ENCODE data around the gene VSTM1.

VSTM1 gene

GRCh38 chr19:54035215-54036178 lies 28.2 kb downstream of the VSTM1 start:
- no peak for FAIRE-seq
- TF ChIP-seq POLR2AphosphoS5 (IDR thresholded peaks at IDR 0.05; ENCODE audit: low read depth, low read length): no peak
- TF ChIP-seq PAX5 (IDR thresholded peaks at IDR 0.05; ENCODE audit: insufficient read depth, low read length, severe bottlenecking): no peak
- TF ChIP-seq POU2F2 (IDR thresholded peaks at IDR 0.05; ENCODE audit: low read depth, low read length): no peak

GRCh38 chr19:54030895-54031586 lies 32.7 kb downstream of the VSTM1 start:
- no peak for FAIRE-seq
- no peak for DNase-seq (ENCODE audit: insufficient read length, low spot score)
- TF ChIP-seq POLR2A (IDR thresholded peaks at IDR 0.05; ENCODE audit: low read depth, low read length) (no peak), POU2F2 (IDR thresholded peaks at IDR 0.05; ENCODE audit: low read depth, low read length) (no peak), PAX5 (IDR thresholded peaks at IDR 0.05; ENCODE audit: insufficient read depth, low read length, severe bottlenecking) (no peak), POLR2AphosphoS5 (IDR thresholded peaks at IDR 0.05; ENCODE audit: low read depth, low read length) (no peak), TAF1 (IDR thresholded peaks at IDR 0.05; ENCODE audit: low read depth, low read length) (no peak), SPI1 (IDR thresholded peaks at IDR 0.05; ENCODE audit: low read depth, low read length) (no peak)

More at GRCh38 chr19:54035215-54036178, 28.2 kb downstream of the VSTM1 start:
- no peak for DNase-seq (ENCODE audit: insufficient read length, low spot score)

- no peak for TF ChIP-seq POLR2A (IDR thresholded peaks at IDR 0.05; ENCODE audit: low read depth, low read length)
- TF ChIP-seq SPI1 (IDR thresholded peaks at IDR 0.05; ENCODE audit: low read depth, low read length): no peak
- TF ChIP-seq POU2F2 (IDR thresholded peaks at IDR 0.05; ENCODE audit: low read depth, low read length): no peak
- no peak for TF ChIP-seq TAF1 (IDR thresholded peaks at IDR 0.05; ENCODE audit: low read depth, low read length)
- no peak for TF ChIP-seq PAX5 (IDR thresholded peaks at IDR 0.05; ENCODE audit: insufficient read depth, low read length, severe bottlenecking)
- no peak for TF ChIP-seq POLR2AphosphoS5 (IDR thresholded peaks at IDR 0.05; ENCODE audit: low read depth, low read length)
- no peak for DNase-seq (ENCODE audit: insufficient read length, low spot score)
Observed at GRCh38 chr19:54029930-54030490, 33.7 kb downstream of the VSTM1 start.

GRCh38 chr19:54029301-54029700 lies 34.4 kb downstream of the VSTM1 start:
- DNase-seq (ENCODE audit: insufficient read length, low spot score) (no peak), FAIRE-seq (no peak)
- TF ChIP-seq SPI1 (IDR thresholded peaks at IDR 0.05; ENCODE audit: low read depth, low read length) (no peak), POU2F2 (IDR thresholded peaks at IDR 0.05; ENCODE audit: low read depth, low read length) (no peak), POLR2A (IDR thresholded peaks at IDR 0.05; ENCODE audit: low read depth, low read length) (no peak), PAX5 (IDR thresholded peaks at IDR 0.05; ENCODE audit: insufficient read depth, low read length, severe bottlenecking) (no peak), TAF1 (IDR thresholded peaks at IDR 0.05; ENCODE audit: low read depth, low read length) (no peak), POLR2AphosphoS5 (IDR thresholded peaks at IDR 0.05; ENCODE audit: low read depth, low read length) (no peak)

More at GRCh38 chr19:54029930-54030490, 33.7 kb downstream of the VSTM1 start:
- FAIRE-seq: no peak

GRCh38 chr19:54026656-54027055 lies 37.0 kb downstream of the VSTM1 start:
- DNase-seq (ENCODE audit: insufficient read length, low spot score) (no peak), FAIRE-seq (no peak)
- TF ChIP-seq SPI1 (IDR thresholded peaks at IDR 0.05; ENCODE audit: low read depth, low read length) (no peak), POLR2AphosphoS5 (IDR thresholded peaks at IDR 0.05; ENCODE audit: low read depth, low read length) (no peak), TAF1 (IDR thresholded peaks at IDR 0.05; ENCODE audit: low read depth, low read length) (no peak)

- DNase-seq (ENCODE audit: insufficient read length, low spot score) (no peak), FAIRE-seq (no peak)
- TF ChIP-seq POU2F2 (IDR thresholded peaks at IDR 0.05; ENCODE audit: low read depth, low read length): no peak
- TF ChIP-seq SPI1 (IDR thresholded peaks at IDR 0.05; ENCODE audit: low read depth, low read length): no peak
Observed at GRCh38 chr19:54024660-54025059, 39.0 kb downstream of the VSTM1 start.

GRCh38 chr19:54023191-54023590 lies 40.5 kb downstream of the VSTM1 start:
- FAIRE-seq: no peak
- TF ChIP-seq POLR2A (IDR thresholded peaks at IDR 0.05; ENCODE audit: low read depth, low read length) (no peak), PAX5 (IDR thresholded peaks at IDR 0.05; ENCODE audit: insufficient read depth, low read length, severe bottlenecking) (no peak), TAF1 (IDR thresholded peaks at IDR 0.05; ENCODE audit: low read depth, low read length) (no peak), POU2F2 (IDR thresholded peaks at IDR 0.05; ENCODE audit: low read depth, low read length) (no peak), SPI1 (IDR thresholded peaks at IDR 0.05; ENCODE audit: low read depth, low read length) (no peak), POLR2AphosphoS5 (IDR thresholded peaks at IDR 0.05; ENCODE audit: low read depth, low read length) (no peak)
- DNase-seq (ENCODE audit: insufficient read length, low spot score): no peak

- DNase-seq (ENCODE audit: insufficient read length, low spot score) (no peak), FAIRE-seq (no peak)
- TF ChIP-seq SPI1 (IDR thresholded peaks at IDR 0.05; ENCODE audit: low read depth, low read length) (no peak), POU2F2 (IDR thresholded peaks at IDR 0.05; ENCODE audit: low read depth, low read length) (no peak), POLR2A (IDR thresholded peaks at IDR 0.05; ENCODE audit: low read depth, low read length) (no peak)
Observed at GRCh38 chr19:54021932-54022331, 41.8 kb downstream of the VSTM1 start.

GRCh38 chr19:54021363-54021762 lies 42.3 kb downstream of the VSTM1 start:
- no peak for DNase-seq (ENCODE audit: insufficient read length, low spot score)
- no peak for FAIRE-seq
- TF ChIP-seq POU2F2 (IDR thresholded peaks at IDR 0.05; ENCODE audit: low read depth, low read length): no peak
- TF ChIP-seq SPI1 (IDR thresholded peaks at IDR 0.05; ENCODE audit: low read depth, low read length): no peak
- no peak for TF ChIP-seq TAF1 (IDR thresholded peaks at IDR 0.05; ENCODE audit: low read depth, low read length)
- TF ChIP-seq POLR2AphosphoS5 (IDR thresholded peaks at IDR 0.05; ENCODE audit: low read depth, low read length): no peak
- TF ChIP-seq POLR2A (IDR thresholded peaks at IDR 0.05; ENCODE audit: low read depth, low read length): no peak
- no peak for TF ChIP-seq PAX5 (IDR thresholded peaks at IDR 0.05; ENCODE audit: insufficient read depth, low read length, severe bottlenecking)

All from GM12891 (cell line).